Caco-2 (cell line): ENCODE results near the gene FBXW8. TPM values are rescaled to one million over a fixed set of nuclear protein-coding genes. Genes with fewer than 3 reads are reported as not detected.

Experiments
- BruUV-seq: library from RNA; stranded (reverse); fragments of 400-500 nt; replicated peaks from 2 replicates; lab custom pipeline; 2021; lab: Mats Ljungman, UMichigan
- CTCF ChIA-PET: fragments of 300-600 bp; sonication (Branson Sonifier 250); formaldehyde crosslinking; loops from one replicate; lab custom pipeline; 2022; ENCODE audit warnings: antibody characterized with exemption; lab: Charles Lee
- POLR2A ChIA-PET: fragments of 300-600 bp; sonication (Branson Sonifier 250); formaldehyde crosslinking; loops from one replicate; lab custom pipeline; 2022; ENCODE audit warnings: antibody characterized with exemption; lab: Charles Lee
- DNase-seq, 2 experiments: peaks; one replicate each; pipeline versions ENCODE4 v3.0.0 to v3.0.0-alpha.2; 2020 to 2022
- H3K27me3 ChIP-seq: replicated peaks from 2 replicates; pipeline ENCODE4 v1.6.0; 2011; ENCODE audit warnings: low read length; ENCODE audit not compliant: control insufficient read depth, insufficient read depth
- H3K36me3 ChIP-seq: 2 replicates; pipeline ENCODE4 v1.5.1; 2011; ENCODE audit warnings: low read length; ENCODE audit not compliant: control insufficient read depth, insufficient read depth
- H3K4me1 ChIP-seq: fragments of 250-450 bp; sonication (Bioruptor Pico); 2 replicates; pipeline ENCODE4 v1.5.1; 2020; ENCODE audit warnings: mild to moderate bottlenecking
- H3K4me3 ChIP-seq: 2 replicates; pipeline ENCODE4 v1.5.1; 2011; ENCODE audit warnings: low read depth, mild to moderate bottlenecking, control low read depth, low read length
- H3K9me3 ChIP-seq: fragments of 250-450 bp; sonication (Bioruptor Pico); 2 replicates; pipeline ENCODE4 v1.5.1; 2020; ENCODE audit warnings: mild to moderate bottlenecking, moderate library complexity
- H3K27ac Mint-ChIP-seq: one replicate; pipeline ENCODE4 v1.8.0; 2022; ENCODE audit warnings: mixed read lengths; ENCODE audit not compliant: unreplicated experiment
- H3K27me3 Mint-ChIP-seq: one replicate; pipeline ENCODE4 v1.8.0; 2022; ENCODE audit warnings: mixed read lengths; ENCODE audit not compliant: insufficient read depth, unreplicated experiment
- H3K36me3 Mint-ChIP-seq: one replicate; pipeline ENCODE4 v1.8.0; 2022; ENCODE audit warnings: mild to moderate bottlenecking, mixed read lengths; ENCODE audit not compliant: insufficient read depth, unreplicated experiment
- H3K4me1 Mint-ChIP-seq: one replicate; pipeline ENCODE4 v1.8.0; 2022; ENCODE audit warnings: low read depth, mixed read lengths; ENCODE audit not compliant: unreplicated experiment
- H3K4me3 Mint-ChIP-seq: one replicate; pipeline ENCODE4 v1.8.0; 2022; ENCODE audit warnings: mild to moderate bottlenecking, moderate library complexity, mixed read lengths; ENCODE audit not compliant: unreplicated experiment
- H3K9me3 Mint-ChIP-seq: one replicate; pipeline ENCODE4 v1.8.0; 2022; ENCODE audit warnings: mixed read lengths; ENCODE audit not compliant: unreplicated experiment
- CTCF ChIP-seq, 2 experiments: fragments of 200-600 bp in 1 of 2; IDR thresholded peaks; 1 replicate in 1 of 2; 2 replicates in 1 of 2; pipeline versions ENCODE4 v1.5.1 to v1.8.0; 2011 to 2022; ENCODE audit warnings: antibody characterized with exemption in 1 of 2, control low read depth in 1 of 2, inconsistent platforms in 1 of 2, low read depth in 1 of 2, low read length in 1 of 2, mild to moderate bottlenecking in 1 of 2, moderate library complexity in 1 of 2; ENCODE audit not compliant: insufficient read depth in 1 of 2, severe bottlenecking in 1 of 2, unreplicated experiment in 1 of 2
- intact Hi-C: fragments of 100-400 bp; cut with micrococcal nuclease; formaldehyde crosslinking; loops from one replicate; pipeline ENCODE4 v1.10.0; 2022; ENCODE audit not compliant: unreplicated experiment
- total RNA-seq: library from RNA; stranded (reverse); gene quantifications from 2 replicates; pipeline ENCODE4 v1.2.3, GENCODE V29; 2022

The FBXW8 gene
- total RNA-seq, 1 experiment from 2014 or later, result 12.2 TPM

- Mint-ChIP-seq H3K27me3 (no peaks in the 10 kb centered on the region), H3K27ac (peak overlapping the region; percentile 50), H3K9me3 (no peaks in the 10 kb centered on the region), H3K4me1 (peaks cover 9% of the 10 kb centered on the region), H3K4me3 (no peak overlapping the region), H3K36me3 (peaks cover 26% of the 10 kb centered on the region)
- no TSS peak for BruUV-seq
- ChIA-PET CTCF (interaction anchor here (0.5 kb wide), 1 partner anchor 110 kb away, joined by 3 read pairs; no protein-coding TSS in a partner anchor), POLR2A (no interaction called here)
- Histone ChIP-seq H3K4me1 (peaks cover 24% of the 10 kb centered on the region), H3K9me3 (no peaks in the 10 kb centered on the region), H3K36me3 (peaks cover 3% of the 10 kb centered on the region; the same call in 1 of the 2 replicates), H3K4me3 (no peak overlapping the region), H3K27me3 (no peaks in the 10 kb centered on the region)
- peak in 1 of 2 experiments; percentile 15 for DNase-seq
- TF ChIP-seq CTCF (IDR thresholded peaks at IDR 0.05; ENCODE audit: insufficient read depth in 1 of 2, low read depth in 1 of 2, low read length in 1 of 2, severe bottlenecking in 1 of 2, unreplicated experiment in 1 of 2), result no peak
- intact Hi-C loops, result no loop called here
These were observed 122.0 kb downstream of the FBXW8 start for GRCh38 chr12:117032593-117033381.

- H3K36me3 Mint-ChIP-seq, result peaks cover 18% of the 10 kb centered on the region
- DNase-seq, result no peak
- H3K27ac Mint-ChIP-seq, result peak overlapping the region; percentile 50
- intact Hi-C loops, result no loop called here
- peaks cover 26% of the 10 kb centered on the region for H3K4me1 ChIP-seq
- H3K9me3 Mint-ChIP-seq, result no peaks in the 10 kb centered on the region
- no peak overlapping the region for H3K4me3 ChIP-seq
- H3K4me3 Mint-ChIP-seq, result no peak overlapping the region
- no peaks in the 10 kb centered on the region for H3K36me3 ChIP-seq
- peaks cover 9% of the 10 kb centered on the region for H3K4me1 Mint-ChIP-seq
- BruUV-seq, result no TSS peak
- no peak for TF ChIP-seq CTCF (IDR thresholded peaks at IDR 0.05; ENCODE audit: insufficient read depth in 1 of 2, low read depth in 1 of 2, low read length in 1 of 2, severe bottlenecking in 1 of 2, unreplicated experiment in 1 of 2)
- H3K27me3 Mint-ChIP-seq, result no peaks in the 10 kb centered on the region
- POLR2A ChIA-PET, result no interaction called here
- H3K27me3 ChIP-seq, result no peaks in the 10 kb centered on the region
- H3K9me3 ChIP-seq, result no peaks in the 10 kb centered on the region
- CTCF ChIA-PET, result no interaction called here
These were observed 122.9 kb downstream of the FBXW8 start for GRCh38 chr12:117033382-117034221.

- H3K9me3 ChIP-seq, result no peaks in the 10 kb centered on the region
- peaks cover 9% of the 10 kb centered on the region for H3K4me1 Mint-ChIP-seq
- no TSS peak for BruUV-seq
- no peaks in the 10 kb centered on the region for H3K9me3 Mint-ChIP-seq
- intact Hi-C loops, result no loop called here
- no peaks in the 10 kb centered on the region for H3K27me3 Mint-ChIP-seq
- POLR2A ChIA-PET, result no interaction called here
- H3K27ac Mint-ChIP-seq, result no peak overlapping the region
- no peaks in the 10 kb centered on the region for H3K27me3 ChIP-seq
- CTCF ChIA-PET, result no interaction called here
- H3K36me3 ChIP-seq, result no peaks in the 10 kb centered on the region
- DNase-seq, result no peak
- peaks cover 26% of the 10 kb centered on the region for H3K4me1 ChIP-seq
- H3K36me3 Mint-ChIP-seq, result peaks cover 17% of the 10 kb centered on the region
- H3K4me3 ChIP-seq, result no peak overlapping the region
- no peak for TF ChIP-seq CTCF (IDR thresholded peaks at IDR 0.05; ENCODE audit: insufficient read depth in 1 of 2, low read depth in 1 of 2, low read length in 1 of 2, severe bottlenecking in 1 of 2, unreplicated experiment in 1 of 2)
- no peak overlapping the region for H3K4me3 Mint-ChIP-seq
These were observed 123.5 kb downstream of the FBXW8 start for GRCh38 chr12:117034249-117034648.
